Activated CD4-positive, alpha-beta T cell treated with anti-CD3 and anti-CD28 coated beads, Interleukin-2, amount 50 U/mL, for 24 hours (primary cell): ENCODE measurements around the gene CARMIL1.

Experiments used
- DNase-seq, 2 donors: peaks; one replicate each; pipeline ENCODE4 v3.0.0-alpha.2; 2020; ENCODE audit warnings: low read depth in 1 of 2, low spot score in 1 of 2

The CARMIL1 gene

GRCh38 chr6:25307805-25308494 is 28.8 kb downstream of the CARMIL1 start:
- no peak for DNase-seq

- DNase-seq = no peak
Observed at GRCh38 chr6:25309886-25310285, 30.7 kb downstream of the CARMIL1 start.

- no peak for DNase-seq
Observed at GRCh38 chr6:25311331-25311840, 32.2 kb downstream of the CARMIL1 start.

GRCh38 chr6:25312034-25312620 is 33.0 kb downstream of the CARMIL1 start:
- DNase-seq = no peak

- no peak for DNase-seq
Observed at GRCh38 chr6:25312703-25313102, 33.5 kb downstream of the CARMIL1 start.

- no peak for DNase-seq
Observed at GRCh38 chr6:25314509-25315175, 35.5 kb downstream of the CARMIL1 start.

- DNase-seq = no peak
Observed at GRCh38 chr6:25315194-25316177, 36.3 kb downstream of the CARMIL1 start.

- no peak for DNase-seq
Observed at GRCh38 chr6:25316626-25317025, 37.5 kb downstream of the CARMIL1 start.

GRCh38 chr6:25318589-25318988 is 39.4 kb downstream of the CARMIL1 start:
- no peak for DNase-seq

- DNase-seq = no peak
Observed at GRCh38 chr6:25320459-25320858, 41.3 kb downstream of the CARMIL1 start.

- no peak for DNase-seq
Observed at GRCh38 chr6:25322692-25323091, 43.5 kb downstream of the CARMIL1 start.

GRCh38 chr6:25324066-25324762 is 45.0 kb downstream of the CARMIL1 start:
- DNase-seq = no peak

GRCh38 chr6:25326126-25326525 is 47.0 kb downstream of the CARMIL1 start:
- DNase-seq = no peak

GRCh38 chr6:25326960-25327359 is 47.8 kb downstream of the CARMIL1 start:
- no peak for DNase-seq

GRCh38 chr6:25327432-25327831 is 48.3 kb downstream of the CARMIL1 start:
- DNase-seq = no peak

- DNase-seq = no peak
Observed at GRCh38 chr6:25329161-25329817, 50.1 kb downstream of the CARMIL1 start.

GRCh38 chr6:25329982-25330381 is 50.8 kb downstream of the CARMIL1 start:
- DNase-seq = no peak

GRCh38 chr6:25330796-25331685 is 51.9 kb downstream of the CARMIL1 start:
- DNase-seq = no peak

GRCh38 chr6:25332165-25332564 is 53.0 kb downstream of the CARMIL1 start:
- DNase-seq = no peak
